IMR-90 (cell line): Measurements from ENCODE around the gene MYOM1.

ENCODE experiments used
- BHLHE40 ChIP-seq: fragments of 150-350 bp; IDR thresholded peaks from 2 replicates; pipeline ENCODE4 v1.6.1; 2016; ENCODE audit warnings: mild to moderate bottlenecking, low read depth, low read length
- CEBPB ChIP-seq: IDR thresholded peaks from 2 replicates; pipeline ENCODE4 v1.6.1; 2012; ENCODE audit warnings: low read depth, low read length, improper control_type of control experiment
- CHD1 ChIP-seq: IDR thresholded peaks from 2 replicates; pipeline ENCODE4 v1.6.1; 2012; ENCODE audit warnings: low read depth, low read length, improper control_type of control experiment
- CTCF ChIP-seq: conservative IDR thresholded peaks from 2 replicates; pipeline ENCODE4 v1.5.1; 2012; ENCODE audit warnings: mild to moderate bottlenecking, low read depth, low read length, improper control_type of control experiment
- ELK1 ChIP-seq: fragments of 150-350 bp; IDR thresholded peaks from 2 replicates; pipeline ENCODE4 v1.6.1; 2016; ENCODE audit warnings: low read depth, mild to moderate bottlenecking, low read length, moderate library complexity, borderline replicate concordance
- MXI1 ChIP-seq: IDR thresholded peaks from 2 replicates; pipeline ENCODE4 v1.6.1; 2012; ENCODE audit warnings: low read depth, mild to moderate bottlenecking, low read length, moderate library complexity, borderline replicate concordance
- POLR2A ChIP-seq: IDR thresholded peaks from 2 replicates; pipeline ENCODE4 v1.6.1; 2012; ENCODE audit warnings: mild to moderate bottlenecking, low read depth, low read length
- RAD21 ChIP-seq: IDR thresholded peaks from 2 replicates; pipeline ENCODE4 v1.6.1; 2012; ENCODE audit warnings: low read length, improper control_type of control experiment
- RCOR1 ChIP-seq: IDR thresholded peaks from 2 replicates; pipeline ENCODE4 v1.6.1; 2012; ENCODE audit warnings: mild to moderate bottlenecking, low read length, improper control_type of control experiment; ENCODE audit not compliant: insufficient replicate concordance
- USF2 ChIP-seq: fragments of 150-350 bp; IDR thresholded peaks from 2 replicates; pipeline ENCODE4 v1.6.1; 2017; ENCODE audit warnings: mild to moderate bottlenecking, antibody characterized with exemption, low read length, low read depth

- TF ChIP-seq RAD21: no peak
- no peak for TF ChIP-seq RCOR1
- TF ChIP-seq ELK1: no peak
- no peak for TF ChIP-seq POLR2A
- TF ChIP-seq CTCF: no peak
- TF ChIP-seq USF2: no peak
- no peak for TF ChIP-seq BHLHE40
- TF ChIP-seq CHD1: no peak
- no peak for TF ChIP-seq CEBPB
- TF ChIP-seq MXI1: no peak
Measured at GRCh38 chr18:3157086-3157485, 62.7 kb downstream of the MYOM1 start.
